Measurements from ENCODE around the gene GLI1. TPM values are rescaled to one million over a fixed set of nuclear protein-coding genes. Genes with fewer than 3 reads are reported as not detected.

The GLI1 gene
- total RNA-seq, 1 donor from 2014 or later, result 0.58 TPM

DNA sequence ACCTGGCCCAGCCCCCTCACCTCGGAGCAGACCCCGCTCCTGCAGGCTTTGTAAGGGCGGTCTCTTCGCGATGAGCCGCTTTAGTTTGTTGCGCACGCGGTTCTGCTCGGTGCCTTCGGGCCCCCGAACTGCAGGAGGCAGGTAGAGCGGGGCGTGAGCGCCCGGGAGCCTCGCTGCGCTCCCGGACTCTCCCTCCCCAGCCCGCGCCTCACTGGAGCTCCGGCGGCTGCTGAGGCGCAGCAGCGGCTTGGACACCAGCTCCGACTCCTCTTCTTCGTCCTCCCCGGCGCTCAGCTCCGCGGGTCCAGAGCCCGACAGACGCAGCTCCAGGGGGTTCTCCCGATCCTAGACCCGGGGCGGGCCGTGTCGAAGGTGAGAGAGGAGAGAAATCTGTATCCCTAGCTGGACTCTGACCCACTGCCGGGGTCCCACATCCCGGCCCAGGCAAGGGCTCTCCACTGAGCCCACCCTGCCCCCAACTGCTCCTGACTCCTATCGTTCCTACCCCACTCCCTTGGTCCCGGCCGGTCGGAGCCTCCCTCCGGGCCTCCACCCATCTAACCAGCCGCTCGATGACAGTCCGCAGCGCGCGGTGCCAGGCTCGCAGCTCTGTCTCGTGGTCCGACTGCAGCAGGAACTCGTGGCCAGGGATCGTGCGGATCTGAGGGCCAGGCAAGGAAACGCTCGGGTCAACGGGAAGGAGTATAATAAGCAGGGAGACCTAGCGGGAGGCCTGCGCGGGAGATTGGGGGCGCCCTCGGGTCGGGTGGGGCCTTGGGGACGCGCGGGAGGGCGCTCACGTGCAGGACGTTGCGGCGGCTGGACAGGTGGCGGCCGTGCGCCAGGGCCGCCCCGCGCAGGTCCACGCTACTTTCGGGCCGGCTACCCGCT is 15.9 kb downstream of the GLI1 start:
- no peaks in the 10 kb centered on the region for H3K9me3 Mint-ChIP-seq

DNA sequence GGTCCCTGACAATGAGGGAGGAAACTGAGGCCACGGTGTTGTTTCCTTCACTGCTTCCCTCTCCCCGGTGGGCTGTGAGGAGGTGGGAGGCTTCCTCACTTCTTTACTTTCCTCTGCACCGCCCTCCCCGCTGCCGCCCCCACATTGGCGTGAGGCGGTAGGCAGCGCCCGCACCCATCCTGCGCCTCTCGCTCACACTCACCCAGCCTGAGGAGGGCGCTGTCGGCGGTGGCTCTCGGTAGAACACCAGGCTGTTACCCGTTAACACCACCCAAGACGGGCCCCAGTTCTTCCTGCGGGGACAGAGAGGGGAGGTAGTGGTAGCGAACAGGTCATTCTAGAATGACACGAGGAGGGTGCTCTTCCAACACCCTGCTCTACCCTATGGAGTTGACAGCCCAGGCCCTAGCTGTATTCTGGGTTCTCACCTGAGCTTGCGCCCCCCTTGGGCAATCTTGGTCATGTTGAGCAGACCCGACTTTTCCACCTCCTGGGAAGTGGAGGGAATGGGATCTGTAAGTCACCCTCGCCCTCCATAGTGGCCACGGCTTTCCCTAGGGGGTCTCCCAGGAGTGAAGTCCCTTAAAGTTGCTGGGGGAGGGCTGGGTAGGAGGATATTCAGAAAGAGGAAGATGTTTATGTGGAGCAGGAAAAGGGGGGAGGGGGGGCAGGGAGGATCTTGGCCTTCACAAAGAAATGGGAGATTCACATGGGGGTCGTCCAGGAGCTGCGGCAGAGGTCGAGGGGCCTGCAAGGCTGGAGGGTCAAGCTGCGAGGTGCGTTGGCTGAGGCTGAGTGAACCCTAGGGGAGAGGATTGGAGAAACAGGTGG is 16.8 kb downstream of the GLI1 start:
- Mint-ChIP-seq H3K27ac (ENCODE audit: unreplicated experiment) (no peak overlapping the region), H3K9me3 (no peaks in the 10 kb centered on the region), H3K4me1 (peaks cover 4% of the 10 kb centered on the region), H3K36me3 (ENCODE audit: low read depth) (no peaks in the 10 kb centered on the region), H3K27me3 (ENCODE audit: low read depth) (peaks cover 100% of the 10 kb centered on the region), H3K4me3 (no peak overlapping the region)
- TF ChIP-seq, protein P1, sequence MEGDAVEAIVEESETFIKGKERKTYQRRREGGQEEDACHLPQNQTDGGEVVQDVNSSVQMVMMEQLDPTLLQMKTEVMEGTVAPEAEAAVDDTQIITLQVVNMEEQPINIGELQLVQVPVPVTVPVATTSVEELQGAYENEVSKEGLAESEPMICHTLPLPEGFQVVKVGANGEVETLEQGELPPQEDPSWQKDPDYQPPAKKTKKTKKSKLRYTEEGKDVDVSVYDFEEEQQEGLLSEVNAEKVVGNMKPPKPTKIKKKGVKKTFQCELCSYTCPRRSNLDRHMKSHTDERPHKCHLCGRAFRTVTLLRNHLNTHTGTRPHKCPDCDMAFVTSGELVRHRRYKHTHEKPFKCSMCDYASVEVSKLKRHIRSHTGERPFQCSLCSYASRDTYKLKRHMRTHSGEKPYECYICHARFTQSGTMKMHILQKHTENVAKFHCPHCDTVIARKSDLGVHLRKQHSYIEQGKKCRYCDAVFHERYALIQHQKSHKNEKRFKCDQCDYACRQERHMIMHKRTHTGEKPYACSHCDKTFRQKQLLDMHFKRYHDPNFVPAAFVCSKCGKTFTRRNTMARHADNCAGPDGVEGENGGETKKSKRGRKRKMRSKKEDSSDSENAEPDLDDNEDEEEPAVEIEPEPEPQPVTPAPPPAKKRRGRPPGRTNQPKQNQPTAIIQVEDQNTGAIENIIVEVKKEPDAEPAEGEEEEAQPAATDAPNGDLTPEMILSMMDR (conservative IDR thresholded peaks at IDR 0.05), result peak; percentile 35
- no peak for DNase-seq (ENCODE audit: low read depth, low spot score)

More for the DNA sequence above, 15.9 kb downstream of the GLI1 start:
- no peak for DNase-seq (ENCODE audit: low read depth, low spot score)
- H3K27ac Mint-ChIP-seq (ENCODE audit: unreplicated experiment), result peak overlapping the region; percentile 51
- peaks cover 4% of the 10 kb centered on the region for H3K4me1 Mint-ChIP-seq
- peaks cover 98% of the 10 kb centered on the region for H3K27me3 Mint-ChIP-seq (ENCODE audit: low read depth)
- no peaks in the 10 kb centered on the region for H3K36me3 Mint-ChIP-seq (ENCODE audit: low read depth)
- TF ChIP-seq, protein P1 (conservative IDR thresholded peaks at IDR 0.05), result no peak
- no peak overlapping the region for H3K4me3 Mint-ChIP-seq

DNA sequence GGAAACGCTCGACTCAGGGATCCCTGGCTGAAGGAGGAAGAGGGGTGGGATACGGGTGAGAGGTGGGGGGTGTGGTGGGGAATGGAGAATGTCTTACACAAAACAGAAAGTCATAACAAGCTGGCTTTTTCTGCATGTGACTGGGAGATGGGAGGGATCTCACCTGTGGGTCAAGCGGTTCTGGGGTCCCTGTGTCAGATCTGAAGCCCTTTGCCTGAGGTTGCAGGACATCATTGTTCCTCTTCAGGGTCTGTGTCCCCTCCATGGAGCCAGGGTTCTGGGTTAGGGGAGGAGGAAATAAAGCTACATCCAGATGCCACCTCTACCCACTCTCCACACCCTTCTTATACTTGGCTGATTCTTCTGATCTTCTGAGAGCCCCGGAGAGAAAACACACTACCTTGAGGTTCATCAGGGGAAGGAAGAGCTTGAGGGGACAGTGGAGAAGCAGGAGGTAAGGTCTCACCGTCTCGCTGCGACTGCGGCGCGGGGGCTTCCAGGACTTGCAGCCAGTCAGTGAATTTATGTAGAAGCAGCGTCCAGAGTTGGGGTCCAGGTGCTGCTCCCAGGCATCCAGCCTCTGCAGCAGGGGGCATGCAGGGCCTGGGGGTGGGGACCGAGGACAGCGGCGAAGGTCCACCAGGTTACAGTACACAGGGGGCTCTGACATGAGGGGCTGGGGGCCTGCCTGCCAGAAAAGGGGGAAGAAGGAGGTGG is 17.6 kb downstream of the GLI1 start:
- no peak overlapping the region for H3K27ac Mint-ChIP-seq (ENCODE audit: unreplicated experiment)
- H3K27me3 Mint-ChIP-seq (ENCODE audit: low read depth), result peaks cover 97% of the 10 kb centered on the region
- TF ChIP-seq, protein P1 (conservative IDR thresholded peaks at IDR 0.05), result no peak
- no peak overlapping the region for H3K4me3 Mint-ChIP-seq
- no peaks in the 10 kb centered on the region for H3K9me3 Mint-ChIP-seq
- no peaks in the 10 kb centered on the region for H3K36me3 Mint-ChIP-seq (ENCODE audit: low read depth)
- H3K4me1 Mint-ChIP-seq, result peaks cover 4% of the 10 kb centered on the region
- no peak for DNase-seq (ENCODE audit: low read depth, low spot score)

DNA sequence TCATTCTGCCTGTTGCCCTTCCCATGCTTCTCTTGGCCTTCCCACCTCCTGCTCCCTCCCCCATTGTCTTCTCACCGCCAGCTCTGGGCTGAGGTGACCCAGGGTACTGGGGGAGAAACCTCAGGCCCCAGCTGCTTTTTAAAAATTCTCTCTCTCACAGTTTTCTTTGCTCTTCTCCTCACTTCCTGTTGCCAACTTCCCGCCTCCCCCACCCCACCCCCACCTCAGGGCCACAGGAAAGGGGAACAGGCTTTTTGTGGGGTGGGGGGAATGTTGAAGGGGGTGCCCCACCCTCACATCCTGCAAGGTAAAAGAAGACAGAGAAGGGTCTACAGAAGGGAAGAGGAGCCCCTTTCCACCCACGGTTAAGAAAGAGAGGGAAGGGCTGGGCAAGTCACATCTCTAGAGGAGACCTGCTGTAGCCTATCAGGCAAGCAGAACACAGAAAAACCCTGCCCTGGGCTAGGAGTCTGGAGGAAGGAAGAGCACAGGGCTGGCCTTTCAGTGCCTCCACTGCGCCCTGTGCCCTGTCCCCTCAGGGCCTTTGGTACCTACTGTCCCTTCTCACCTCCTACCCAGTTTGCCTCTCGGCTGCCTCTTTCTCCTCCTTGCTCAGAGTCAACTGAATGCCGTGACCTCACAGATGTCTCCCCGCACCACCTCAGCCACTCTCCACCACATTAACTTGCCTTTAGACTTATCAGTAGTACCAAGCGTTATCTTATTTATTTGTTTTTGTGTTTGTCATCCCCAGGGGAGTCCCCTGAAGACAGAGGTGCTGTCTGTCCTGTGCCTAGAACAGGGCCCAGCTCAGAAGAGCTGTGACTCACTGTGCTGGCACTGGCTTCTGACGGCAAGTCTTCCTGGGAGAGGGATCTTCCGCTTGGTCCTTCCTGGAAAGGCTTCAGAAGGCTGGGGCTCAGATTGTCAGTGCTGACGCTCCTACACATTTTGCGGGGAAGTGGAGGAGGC is 18.4 kb downstream of the GLI1 start:
- H3K9me3 Mint-ChIP-seq, result no peaks in the 10 kb centered on the region
- DNase-seq (ENCODE audit: low read depth, low spot score), result no peak
- TF ChIP-seq, protein P1 (conservative IDR thresholded peaks at IDR 0.05), result no peak
- peaks cover 90% of the 10 kb centered on the region for H3K27me3 Mint-ChIP-seq (ENCODE audit: low read depth)
- no peak overlapping the region for H3K4me3 Mint-ChIP-seq
- H3K27ac Mint-ChIP-seq (ENCODE audit: unreplicated experiment), result no peak overlapping the region
- peaks cover 4% of the 10 kb centered on the region for H3K4me1 Mint-ChIP-seq
- H3K36me3 Mint-ChIP-seq (ENCODE audit: low read depth), result no peaks in the 10 kb centered on the region

All from neural crest cell (in vitro differentiated cells).